GM19455 (cell line): Measurements from ENCODE around the gene ZCCHC24.

ENCODE experiments used
- ATAC-seq: cut with Tn5 transposase; IDR thresholded peaks from one replicate; pipeline ENCODE4 v1.9.1; 2021; ENCODE audit not compliant: unreplicated experiment

The ZCCHC24 gene

DNA sequence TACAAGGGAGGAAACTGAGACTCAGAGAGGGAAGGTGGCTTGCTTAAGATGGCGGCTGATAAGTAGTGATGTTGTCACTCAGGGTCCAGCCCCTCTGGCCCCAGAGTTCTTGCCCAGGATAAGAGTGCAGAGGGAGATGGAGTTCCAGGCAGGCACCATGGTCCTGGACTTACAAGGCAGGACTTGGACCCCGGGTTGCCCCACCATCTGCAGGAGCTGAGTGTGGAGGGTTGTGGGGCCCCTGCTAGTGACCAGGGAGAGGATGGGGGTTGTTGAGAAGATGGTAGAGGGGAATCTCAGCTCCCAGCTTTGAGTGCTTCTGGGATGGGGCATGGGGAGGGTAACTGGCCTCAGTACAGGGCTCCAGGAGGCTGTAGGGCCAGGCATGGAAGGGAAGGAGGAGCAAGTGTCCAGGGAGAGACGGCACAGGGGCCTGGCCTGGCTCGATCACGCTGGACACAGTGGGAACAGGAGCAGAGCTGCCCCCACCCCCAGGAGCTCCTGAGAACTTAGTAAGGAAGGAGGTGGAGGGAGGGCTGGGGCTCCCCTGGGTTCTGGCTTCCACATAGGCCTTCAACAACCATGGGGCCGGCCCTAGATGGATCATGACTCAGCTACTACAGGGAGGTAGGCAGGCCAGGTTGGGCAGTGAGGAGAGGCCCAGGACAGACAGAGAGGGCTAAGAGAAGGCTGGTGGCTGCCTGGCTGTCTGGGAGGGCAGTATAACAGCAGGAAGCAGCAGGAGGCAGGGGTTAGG is 69.9 kb downstream of the ZCCHC24 start:
- ATAC-seq = no peak

DNA sequence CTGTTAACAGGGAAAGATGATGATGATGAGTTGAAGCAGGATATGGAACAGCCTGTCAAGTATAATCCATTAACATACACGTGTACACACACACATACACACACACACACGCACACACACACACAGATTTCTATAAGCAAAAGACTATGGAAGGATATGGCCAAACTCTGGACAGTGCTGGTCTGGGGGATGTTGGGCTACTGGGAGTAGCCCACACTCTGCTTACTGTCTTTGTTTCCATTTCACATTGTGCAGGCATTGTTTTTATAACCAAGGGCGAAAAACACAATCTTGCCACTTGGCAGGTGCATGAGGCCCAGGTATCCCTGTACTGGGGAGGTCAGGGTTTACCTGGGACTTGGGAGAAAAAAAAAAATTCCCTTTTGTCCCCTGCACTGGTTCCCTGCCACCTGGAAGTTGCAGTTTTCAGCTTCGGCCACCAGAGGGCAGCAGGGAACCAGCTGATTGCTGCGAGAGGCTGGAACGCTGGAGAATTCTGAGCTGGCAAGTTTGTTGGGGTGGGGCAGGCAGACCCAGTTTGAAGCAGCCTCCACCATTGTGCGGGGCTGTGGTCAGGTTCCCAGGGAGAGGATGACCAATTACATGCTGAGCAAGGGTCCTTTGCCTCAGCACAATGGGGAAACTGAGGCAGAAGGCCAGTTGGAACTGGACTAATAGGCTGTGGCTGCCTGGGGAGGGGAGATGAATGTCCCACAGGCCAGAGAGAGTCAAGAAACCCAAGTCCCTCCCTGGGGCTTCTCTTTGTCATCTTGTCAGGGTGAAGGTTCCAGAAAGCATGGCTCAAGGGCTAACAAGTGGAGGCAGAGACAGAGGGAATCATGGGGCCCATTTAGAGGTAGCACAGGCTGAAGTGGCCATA is 70.9 kb downstream of the ZCCHC24 start:
- peak; percentile 64 for ATAC-seq

DNA sequence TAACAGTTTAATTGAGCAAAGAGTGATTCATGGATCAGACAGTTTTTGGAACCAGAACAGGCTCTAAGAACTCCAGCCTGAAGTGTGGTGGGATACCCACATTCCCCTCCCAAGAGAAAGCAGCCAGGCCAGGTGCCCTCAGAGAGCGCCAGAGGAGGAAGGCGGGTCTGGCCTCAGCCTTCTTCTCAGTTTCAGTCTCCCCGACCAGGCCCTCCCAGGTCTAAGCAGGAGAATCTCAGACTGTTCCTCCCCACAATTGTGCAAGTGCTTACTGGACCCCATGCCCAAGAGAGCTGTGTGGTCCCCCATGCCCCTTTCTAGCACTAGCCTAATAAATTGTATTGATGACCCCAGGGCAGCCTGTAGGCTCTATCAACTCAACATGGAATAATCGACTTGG is 72.6 kb downstream of the ZCCHC24 start:
- ATAC-seq = no peak

DNA sequence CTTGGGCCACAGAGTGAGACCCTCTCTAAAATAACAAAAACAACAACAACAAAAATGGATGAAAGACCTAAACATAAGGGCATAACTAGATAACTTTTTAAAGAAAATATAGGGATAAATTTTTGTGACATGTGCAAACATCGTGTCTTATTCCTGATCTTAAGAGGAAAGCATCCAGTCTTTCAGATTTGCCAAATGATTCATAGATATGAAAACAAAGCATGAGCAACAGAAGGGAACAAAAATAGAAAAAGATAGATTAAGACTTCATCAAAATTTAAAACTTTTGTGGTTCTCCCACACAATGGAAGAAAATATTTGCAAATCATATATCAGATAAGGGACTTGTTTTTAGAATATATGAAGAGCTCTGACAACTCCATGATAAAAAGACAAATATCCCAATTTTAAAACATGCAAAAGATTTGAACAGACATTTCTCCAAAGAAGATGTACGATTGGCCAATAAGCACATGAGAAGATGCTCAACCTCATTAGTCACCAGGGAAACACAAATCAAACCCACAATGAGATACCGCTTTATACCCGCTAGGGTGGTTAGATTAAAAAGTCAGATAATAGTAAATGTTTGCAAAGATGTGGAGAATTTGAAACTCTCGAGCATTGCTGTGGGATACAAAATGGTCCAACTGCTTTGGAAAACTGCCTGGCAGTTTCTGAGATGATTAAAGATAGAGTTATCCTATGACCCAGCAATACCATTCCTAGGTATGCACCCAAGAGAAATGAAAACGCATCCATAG is 77.8 kb downstream of the ZCCHC24 start:
- ATAC-seq = no peak

DNA sequence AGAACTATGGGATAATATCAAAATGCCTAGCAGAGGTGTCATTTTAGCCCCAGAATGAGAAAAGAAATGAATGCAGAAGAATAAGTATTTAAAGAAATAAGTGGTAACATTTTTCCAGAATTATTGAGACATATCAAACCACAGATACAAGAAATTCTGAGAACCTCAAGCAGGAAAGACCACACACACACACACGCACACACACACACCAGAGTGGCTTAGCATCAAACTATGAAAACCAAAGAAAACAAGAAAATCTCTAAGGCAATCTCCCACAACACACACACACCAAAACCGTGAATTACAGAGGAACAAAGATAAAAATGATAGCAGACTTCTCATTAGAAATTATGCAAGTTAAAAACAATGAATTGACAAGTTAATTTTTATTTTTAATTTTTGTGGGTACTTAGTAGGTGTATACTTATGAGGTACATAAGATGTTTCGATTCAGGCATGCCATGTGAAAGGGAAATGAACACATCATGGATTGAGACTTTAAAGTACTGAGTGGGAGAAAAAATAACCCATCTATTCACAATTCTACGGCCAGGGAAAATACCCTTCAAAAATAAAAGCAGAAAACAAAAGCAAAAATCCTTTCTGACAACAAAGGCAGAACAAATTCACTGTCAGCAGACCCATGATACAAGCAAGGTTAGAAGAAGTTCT is 83.6 kb downstream of the ZCCHC24 start:
- ATAC-seq = no peak

DNA sequence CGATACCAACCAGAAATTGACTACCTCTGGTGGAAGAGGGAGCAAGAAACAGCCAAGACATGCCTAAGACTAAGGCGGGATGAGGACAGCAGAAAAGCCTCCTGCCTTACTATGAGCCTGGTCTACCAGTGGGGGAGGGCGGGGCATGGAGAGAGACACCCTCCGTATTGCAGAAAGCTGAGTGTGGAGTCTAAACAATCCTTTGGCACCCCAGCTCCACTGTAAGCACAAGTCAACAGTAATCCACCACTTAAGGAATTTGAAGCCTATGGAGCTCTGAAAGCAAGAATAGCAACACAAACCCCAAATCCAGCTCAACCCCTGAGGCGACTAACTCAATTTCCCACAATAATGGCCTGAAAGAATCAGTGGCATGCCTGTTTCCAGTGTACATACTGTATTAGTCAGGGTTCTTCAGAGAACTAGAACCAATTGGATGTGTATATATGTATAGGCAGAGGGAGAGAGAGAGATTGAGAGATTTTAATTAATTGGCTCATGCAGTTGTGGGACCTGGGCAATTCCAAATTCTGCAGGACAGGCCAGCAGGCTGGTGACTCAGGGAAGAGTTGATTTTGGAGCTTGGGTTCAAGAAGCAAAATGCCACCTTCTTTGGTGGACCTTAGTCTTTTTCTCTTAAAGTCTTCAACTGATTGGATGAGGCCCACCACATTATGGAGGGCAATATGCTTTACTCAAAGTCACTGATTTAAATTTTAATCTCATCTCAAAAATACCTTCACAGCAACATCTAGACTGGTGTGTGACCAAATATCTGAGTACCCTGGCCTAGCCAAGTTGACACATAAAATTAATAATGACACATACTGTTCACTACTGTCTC is 84.7 kb downstream of the ZCCHC24 start:
- no peak for ATAC-seq

DNA sequence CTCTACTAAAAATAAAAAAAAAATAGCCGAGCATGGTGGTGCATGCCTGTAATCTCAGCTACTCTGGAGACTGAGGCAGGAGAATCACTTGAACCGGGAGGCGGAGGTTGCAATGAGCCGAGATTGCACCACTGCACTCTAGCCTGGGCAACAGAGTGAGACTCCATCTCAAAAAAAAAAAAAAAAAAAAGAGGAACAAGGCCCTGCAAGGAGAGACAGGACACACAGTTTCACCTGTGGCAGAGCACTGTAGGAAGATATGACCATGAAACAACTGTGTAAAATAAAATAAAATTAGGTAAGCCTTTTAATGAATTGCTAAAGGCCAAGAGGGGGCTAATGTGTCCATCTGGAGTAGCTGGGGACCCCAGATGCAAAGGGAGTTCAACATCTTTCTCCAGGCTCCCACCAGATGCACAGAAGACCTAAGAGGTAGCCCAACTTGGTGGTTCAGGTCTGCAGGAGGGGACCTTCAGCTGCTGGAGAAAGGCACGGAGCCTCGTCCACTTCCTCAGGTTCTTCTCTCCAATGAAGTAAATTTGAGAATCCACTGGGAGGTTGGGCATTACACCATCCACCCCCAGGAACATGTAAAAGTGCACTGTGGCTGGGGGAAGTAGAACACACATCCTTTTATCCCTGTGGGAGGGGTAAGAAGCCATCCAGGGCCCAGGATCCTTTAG is 85.5 kb downstream of the ZCCHC24 start:
- no peak for ATAC-seq

DNA sequence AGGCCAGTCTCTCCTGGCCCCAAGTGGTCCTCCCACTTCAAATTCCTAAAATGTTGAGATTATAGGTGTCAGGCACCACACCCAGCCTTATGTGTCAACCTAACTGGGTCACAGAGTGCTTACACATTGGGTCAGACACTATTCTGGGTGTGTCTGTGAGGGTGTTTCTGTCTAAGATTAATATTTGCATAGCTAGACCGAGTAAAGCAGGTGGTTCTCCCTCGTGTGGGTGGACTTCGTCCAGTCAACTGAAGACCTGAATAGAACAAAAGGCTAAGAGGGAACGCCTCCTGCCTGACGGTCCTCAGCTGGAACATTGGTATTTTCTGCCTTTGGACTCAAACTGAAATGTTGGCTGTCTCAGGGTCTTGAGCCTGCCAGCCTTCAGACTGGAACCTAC is 86.6 kb downstream of the ZCCHC24 start:
- ATAC-seq = no peak

DNA sequence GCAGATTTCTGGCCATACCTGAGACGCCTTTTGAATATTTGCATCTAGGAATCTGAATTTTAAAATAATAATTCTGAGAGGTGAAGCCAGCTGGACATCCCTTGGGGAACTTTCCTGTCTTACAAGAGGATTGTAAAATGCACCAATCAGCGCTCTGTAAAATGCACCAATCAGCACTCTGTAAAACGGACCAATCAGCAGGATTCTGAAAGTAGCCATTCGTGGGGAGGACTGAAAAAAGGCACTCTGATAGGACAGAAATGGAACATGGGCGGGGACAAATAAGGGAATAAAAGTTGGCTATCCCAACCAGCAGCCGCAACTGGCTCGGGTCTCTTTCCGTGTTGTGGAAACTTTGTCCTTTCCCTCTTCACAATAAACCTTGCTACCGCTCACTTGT is 88.2 kb downstream of the ZCCHC24 start:
- no peak for ATAC-seq

DNA sequence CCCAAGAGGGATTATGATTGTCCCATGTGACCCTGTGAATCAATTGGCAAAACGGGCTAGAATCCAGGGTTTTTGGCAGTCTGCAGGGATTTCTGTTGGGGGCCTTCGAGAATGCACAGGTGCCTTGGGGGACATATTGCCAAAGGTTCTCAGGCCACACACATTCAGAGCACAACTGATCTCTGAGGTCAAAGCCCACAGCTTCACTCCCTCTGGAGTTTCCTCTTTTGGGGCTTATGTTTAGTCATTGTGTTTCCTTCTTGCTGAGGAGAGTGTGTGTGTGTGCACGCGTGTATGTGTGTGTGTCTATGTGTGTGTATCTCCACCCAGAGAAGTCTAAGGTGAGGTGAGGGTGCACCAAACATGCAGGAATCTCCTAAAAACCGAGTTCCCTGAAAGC is 89.3 kb downstream of the ZCCHC24 start:
- ATAC-seq = no peak

DNA sequence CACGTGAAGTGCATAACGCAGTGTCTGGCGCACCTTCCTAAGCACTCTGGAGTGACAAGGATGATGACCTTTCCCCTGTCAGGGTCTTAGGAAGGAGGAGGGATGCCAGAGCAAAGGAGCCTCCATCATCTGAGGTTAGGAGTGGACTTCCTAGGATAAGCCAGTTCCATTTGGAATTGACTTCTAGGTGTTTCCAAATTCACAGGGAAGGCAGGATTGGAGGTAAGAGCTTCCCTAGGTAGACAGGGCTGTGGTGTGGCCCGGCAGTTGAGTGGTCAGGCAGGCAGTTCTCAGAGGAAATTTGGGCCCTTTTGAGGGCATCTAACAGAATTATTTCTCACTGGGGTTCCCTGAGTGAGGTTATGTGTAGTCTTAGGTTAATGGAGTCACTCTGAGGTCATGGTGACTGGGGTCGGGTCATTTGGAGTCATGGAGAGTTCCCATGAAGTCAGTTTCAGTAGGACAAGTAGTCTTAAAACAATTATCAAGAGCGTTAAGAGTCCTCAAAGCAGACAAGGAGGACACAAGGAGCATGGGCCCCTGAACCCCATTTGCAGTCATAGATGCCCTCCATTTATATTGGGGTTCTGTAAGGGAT is 89.9 kb downstream of the ZCCHC24 start:
- no peak for ATAC-seq

DNA sequence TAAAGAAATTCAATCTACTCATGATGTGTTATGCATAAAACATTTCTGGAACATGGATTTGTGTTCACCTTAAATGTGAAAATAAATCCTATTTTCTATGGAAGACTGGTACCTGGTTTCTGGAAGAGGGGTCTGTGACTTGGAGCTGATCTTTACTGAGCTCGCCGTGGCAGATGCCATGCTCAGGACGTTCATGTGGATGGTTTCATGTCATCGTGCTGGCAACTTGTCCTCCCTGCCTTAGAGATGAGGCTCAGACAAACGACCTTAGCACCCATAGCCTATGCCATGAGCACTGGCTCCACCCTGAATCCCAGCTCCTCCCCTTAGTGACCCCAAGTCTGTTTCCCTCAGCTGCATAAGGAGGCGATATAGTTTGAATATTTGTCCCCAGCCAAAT is 90.8 kb downstream of the ZCCHC24 start:
- ATAC-seq = no peak

DNA sequence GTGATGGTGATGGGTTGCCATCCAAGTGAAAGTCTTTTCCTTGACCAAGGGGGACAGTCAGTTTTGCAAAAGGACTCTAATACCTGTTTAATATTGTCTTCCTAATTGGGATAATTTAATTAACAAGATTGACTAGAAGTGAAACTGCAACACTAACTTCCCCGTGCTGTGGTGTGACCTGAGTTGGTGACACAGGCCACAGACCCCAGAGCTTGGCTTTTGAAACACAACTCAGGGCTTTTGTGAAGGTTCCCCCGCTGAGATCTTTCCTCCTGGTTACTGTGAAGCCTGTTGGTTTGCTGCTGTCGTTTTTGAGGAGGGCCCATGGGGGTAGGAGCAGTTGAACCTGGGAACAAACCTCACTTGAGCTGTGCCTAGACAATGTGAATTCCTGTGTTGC is 91.3 kb downstream of the ZCCHC24 start:
- no peak for ATAC-seq

DNA sequence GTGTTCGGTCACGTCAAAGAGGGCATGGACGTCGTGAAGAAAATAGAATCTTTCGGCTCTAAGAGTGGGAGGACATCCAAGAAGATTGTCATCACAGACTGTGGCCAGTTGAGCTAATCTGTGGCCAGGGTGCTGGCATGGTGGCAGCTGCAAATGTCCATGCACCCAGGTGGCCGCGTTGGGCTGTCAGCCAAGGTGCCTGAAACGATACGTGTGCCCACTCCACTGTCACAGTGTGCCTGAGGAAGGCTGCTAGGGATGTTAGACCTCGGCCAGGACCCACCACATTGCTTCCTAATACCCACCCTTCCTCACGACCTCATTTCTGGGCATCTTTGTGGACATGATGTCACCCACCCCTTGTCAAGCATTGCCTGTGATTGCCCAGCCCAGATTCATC is 91.7 kb downstream of the ZCCHC24 start:
- ATAC-seq = no peak

DNA sequence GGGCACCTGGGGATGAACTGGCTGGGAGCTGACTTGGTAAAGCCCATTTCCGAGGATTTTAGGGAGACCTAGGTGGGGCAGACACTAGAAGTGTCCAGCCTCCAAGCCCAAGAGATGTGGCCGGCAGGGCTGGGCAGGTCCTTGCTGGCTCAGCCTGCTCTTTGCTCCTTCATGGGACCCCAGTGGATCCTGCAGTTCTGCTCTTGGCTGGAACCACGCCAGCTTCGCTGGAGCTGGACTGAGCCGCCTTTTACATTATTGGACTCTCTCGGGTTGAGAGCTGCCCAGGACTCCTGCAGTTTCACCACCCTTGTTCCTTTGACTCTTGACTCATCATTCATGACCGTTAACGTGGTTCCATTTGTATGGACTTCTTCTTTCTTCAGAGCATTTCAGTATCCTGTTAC is 92.4 kb downstream of the ZCCHC24 start:
- no peak for ATAC-seq

DNA sequence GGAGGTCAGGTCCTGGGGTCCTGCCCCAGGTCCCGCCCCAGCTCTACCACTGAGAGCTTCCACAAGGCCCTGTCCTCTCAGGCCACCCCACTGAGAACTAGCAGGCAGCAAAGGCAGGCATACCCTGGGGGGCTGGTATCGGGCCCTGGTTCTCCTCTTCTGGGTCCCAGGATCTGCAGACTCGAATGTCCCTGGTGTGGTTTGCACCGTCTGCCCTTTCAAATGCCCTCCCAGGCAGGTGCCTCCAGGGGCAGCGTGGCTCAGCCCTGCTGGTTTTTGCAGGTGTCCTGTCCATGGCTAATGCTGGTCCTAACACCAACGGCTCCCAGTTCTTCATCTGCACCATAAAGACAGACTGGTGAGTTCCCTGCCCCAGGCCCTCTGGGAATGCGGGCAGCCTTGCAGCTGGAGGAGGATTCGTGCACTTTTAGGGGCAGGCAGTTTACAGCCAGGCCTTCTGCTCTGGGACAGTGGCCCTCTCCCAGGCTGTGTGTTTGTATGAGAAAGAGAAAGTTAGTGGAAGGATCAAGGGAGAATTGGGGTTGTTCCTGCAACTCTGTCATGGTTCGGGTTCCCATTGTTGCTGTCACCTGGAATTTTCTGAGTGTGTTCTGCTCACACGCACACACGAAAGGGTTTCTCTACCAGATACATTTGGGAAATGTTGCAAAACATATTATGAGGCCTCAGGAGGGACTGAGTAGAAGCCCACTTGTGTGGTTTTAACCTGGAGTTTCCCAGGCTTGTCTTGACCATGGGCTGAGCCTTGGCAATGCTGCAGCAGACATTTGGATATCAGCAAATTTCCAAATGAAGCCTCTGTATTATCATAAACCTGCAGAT is 93.2 kb downstream of the ZCCHC24 start:
- no peak for ATAC-seq

DNA sequence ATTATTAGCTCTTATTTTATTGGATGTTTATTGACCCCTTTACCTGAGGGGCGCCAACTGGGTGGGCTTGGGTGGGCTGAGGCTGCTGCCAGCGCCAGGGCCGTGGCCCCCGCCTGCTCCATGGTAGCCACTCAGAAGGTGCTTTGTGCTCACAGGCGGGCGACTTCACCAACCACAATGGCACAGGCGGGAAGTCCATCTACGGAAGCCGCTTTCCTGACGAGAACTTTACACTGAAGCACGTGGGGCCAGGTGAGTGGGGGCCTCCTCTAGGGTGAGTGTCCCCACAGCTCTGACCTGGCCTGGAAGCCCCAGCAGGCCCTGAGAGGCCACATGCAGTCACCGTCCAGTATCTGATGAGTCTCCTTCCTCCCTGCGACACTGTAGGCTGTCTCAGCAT is 94.1 kb downstream of the ZCCHC24 start:
- ATAC-seq = no peak

DNA sequence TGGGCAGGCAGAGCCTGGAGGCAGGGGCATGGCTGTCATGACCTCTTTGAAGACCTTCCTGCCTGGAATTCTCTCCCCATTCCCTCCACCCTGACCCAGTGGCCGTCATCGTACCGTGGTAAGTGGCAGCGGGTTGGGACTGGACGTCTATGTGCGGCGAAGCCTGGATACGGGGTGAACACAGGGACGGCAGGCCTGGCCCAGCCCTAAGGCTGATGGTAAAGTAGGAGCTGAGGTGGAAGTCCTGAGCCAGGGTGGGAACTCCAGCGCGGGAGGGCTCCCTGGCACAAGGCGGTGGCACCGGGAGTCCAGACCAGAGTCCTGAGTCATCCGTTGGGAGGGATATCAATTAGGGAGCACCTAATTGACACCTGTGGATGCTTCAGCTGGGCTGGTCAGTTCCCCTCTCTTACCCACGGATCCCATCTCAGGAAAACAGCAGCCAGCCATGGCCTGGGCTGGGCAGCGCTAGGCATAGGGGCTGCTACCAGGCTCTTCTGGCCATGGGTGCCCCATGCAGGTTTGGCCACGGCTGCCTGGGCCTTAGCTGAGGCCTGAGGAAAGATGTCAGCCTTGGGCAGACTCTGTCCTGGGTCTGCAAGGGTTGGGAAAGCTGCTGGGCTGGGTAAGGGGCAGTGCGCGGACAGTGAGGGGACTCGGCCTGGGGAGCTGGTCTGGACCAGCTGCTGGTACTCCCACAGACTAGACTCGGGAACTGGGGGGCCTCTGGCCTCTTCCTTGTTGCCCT is 94.8 kb downstream of the ZCCHC24 start:
- no peak for ATAC-seq
